ENCODE results near the gene FAM181B.
"Not testable (repeated sequence)": the region's sequence is repeated elsewhere in the genome, so short reads cannot be mapped to it uniquely, and the experiment has no call there.

The FAM181B gene

DNA sequence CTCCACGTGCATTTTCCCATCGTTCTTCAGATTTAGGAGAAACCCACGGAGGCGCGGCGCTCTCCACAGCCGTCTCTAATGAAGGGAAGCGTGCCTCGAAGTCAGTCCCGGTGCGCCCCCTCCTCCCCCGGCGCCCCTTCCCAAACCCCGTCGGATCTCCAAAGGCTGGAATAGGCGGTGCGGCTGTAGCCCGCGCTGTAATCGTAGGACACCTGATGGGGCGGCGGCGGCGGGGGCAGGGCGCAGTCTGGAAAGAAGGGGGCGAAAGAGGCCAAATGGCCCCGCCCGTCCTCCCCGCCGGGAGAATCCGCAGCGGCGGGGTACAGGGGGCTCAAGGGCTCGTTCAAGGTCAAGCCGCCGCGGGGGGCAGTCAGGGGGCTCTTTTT lies 1.3 kb downstream of the FAM181B start:
- FAIRE-seq: no peak

- no peak for FAIRE-seq
Observed at GRCh38 chr11:82731691-82732277, 1.9 kb downstream of the FAM181B start.

- FAIRE-seq: no peak
Observed at GRCh38 chr11:82730754-82731153, 2.9 kb downstream of the FAM181B start.

DNA sequence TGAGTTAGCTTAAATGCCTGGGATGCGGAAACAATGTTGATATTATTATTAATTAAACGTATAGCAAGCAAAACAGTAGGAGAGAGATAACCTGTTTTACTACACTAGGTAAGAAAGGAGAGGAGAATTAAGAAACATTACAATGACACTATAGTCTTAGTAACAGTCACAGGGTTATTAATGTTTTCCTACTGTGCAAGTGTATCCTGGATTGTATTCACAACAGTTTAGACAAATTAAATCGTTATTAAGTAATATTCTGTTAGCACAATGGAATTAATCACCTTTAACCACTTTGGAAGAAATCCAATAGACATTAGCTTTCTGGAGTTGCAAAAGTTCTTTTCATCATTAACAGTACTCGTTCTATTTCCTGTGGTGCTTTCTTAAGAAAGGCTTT lies 3.4 kb downstream of the FAM181B start:
- FAIRE-seq: no peak

DNA sequence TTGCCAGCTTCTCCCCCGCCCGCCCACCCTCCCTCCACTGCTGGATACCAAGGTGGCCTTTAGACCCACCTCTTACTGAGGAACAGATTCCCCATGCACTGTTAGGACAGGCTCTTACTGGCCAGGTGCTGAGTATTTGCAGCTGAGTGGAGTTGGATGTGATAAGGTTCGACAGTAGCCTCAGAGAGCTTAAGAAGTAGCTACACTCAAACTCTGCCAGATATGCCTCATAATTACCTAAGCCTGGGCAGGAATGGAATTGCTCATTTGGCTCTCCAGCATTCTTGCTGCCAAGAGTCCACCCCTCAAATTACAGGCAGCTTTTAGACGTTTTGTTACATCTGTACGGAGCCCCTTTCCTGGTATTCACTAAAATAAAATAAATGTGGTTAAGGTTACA lies 9.6 kb downstream of the FAM181B start:
- no peak for FAIRE-seq

DNA sequence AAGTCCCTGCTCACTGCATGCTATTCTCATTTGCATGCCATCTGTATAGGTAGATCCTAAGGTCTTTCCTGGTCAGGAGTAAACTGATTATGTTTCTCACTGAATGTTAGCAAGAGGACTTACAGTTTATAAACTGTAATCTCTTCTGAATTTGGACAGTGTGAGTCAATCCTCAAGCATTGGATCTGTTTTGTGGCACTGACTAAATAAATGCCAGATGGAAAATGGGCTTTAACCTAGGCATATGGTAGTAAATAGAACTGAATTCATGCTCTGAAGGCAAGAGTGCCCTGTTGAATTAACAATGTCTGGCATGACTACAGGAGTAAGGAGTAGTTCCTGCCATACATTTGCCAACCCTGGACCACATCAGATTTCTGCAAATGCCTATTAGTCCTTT lies 11.4 kb downstream of the FAM181B start:
- FAIRE-seq: no peak

GRCh38 chr11:82720267-82721065 lies 13.2 kb downstream of the FAM181B start:
- FAIRE-seq: no peak

DNA sequence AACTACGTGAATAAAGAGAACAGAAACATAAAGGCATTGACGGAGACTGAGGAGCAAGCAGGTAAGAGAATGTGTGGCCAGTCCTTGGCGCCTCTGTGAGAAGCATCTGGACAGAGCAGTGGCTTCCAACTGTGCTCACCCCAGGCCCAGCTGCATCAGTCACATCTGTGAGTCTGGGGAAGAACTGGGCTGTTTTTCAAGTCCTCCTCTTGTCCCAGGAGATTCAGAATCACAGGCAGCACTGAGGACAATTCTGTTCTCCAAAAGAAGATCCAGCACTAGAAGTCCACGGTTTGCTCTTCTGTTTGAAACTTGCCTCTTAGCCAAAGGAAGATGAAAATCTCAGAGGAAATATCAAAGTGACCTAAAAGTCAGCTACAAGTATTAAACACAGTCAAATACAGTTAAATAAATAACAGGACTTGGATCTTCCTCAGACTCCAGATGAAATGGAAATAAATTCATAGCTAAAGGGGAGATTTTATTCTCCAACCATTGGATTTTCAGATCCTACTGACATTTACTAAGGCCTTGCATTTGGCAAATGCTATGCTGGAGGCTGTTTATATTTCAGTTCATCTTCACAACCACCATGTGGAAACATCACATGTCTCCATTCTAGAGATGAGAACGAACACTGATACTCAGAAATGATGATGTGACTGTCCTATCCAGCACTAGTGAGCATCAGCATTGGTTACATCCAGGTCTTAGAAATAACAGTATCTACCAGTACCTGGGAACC lies 14.1 kb downstream of the FAM181B start:
- FAIRE-seq: no peak

- no peak for FAIRE-seq
Observed at GRCh38 chr11:82718821-82719220, 14.8 kb downstream of the FAM181B start.

DNA sequence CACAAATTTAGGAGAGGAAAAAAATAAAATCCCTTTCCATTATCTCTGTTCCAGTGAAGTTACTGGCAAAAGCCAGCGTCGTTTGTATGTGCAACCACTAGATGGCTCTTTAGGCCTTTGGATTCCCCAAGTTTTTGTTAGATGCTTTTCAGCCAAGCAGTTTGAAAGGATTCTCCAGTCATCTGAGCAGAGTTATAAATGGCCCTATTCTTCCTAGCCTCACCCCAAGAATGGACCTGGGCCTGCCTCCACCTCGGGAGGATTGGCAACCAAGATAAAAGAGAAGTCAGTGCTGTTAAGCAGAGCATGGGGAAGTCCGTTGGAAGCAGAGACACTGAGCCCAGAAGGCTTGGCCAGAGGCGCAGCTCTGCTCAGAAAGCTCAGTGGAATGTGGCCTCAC lies 15.4 kb downstream of the FAM181B start:
- FAIRE-seq: peak; percentile 97

DNA sequence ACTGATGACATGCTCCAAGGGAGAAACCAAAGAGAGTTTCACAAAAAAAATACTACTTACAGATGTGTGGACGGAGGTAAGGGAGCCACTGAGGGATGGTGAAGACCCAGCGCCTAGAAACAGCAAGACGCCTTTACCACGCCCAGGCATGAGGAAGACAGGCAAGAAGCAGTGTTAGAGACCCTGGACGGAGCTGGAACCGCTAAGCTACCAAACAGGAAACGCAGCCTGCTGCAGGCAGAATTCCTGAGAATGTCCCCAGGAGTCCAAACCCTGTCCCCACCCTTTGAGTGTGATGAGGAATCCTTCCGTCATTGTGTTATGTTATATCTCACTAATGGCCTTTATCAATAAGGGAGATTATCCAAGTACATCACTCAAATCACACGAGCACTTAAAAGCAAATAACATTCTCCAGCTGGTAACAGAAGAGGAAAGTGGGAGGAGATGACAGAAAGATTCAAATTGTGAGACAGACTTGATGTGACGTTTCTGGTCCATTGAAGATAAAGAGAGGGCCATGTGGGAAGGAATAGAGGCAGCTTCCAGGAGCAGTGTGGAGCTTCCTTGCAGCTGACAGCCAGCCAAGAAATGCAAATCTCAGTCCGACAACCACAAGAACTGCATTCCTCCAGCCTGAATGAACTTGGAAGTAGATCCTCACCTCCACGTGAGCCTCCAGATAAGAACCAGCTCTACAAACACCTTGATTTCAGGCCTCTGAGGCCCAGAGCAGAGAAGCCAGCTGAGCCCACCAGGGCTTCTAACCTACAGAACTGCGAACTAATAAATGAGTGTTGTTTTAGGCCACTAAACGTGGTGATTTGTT lies 19.1 kb downstream of the FAM181B start:
- FAIRE-seq: no peak

- FAIRE-seq: no peak
Observed at GRCh38 chr11:82711648-82712047, 22.0 kb downstream of the FAM181B start.

- no peak for FAIRE-seq
Observed at GRCh38 chr11:82703796-82704195, 29.9 kb downstream of the FAM181B start.

DNA sequence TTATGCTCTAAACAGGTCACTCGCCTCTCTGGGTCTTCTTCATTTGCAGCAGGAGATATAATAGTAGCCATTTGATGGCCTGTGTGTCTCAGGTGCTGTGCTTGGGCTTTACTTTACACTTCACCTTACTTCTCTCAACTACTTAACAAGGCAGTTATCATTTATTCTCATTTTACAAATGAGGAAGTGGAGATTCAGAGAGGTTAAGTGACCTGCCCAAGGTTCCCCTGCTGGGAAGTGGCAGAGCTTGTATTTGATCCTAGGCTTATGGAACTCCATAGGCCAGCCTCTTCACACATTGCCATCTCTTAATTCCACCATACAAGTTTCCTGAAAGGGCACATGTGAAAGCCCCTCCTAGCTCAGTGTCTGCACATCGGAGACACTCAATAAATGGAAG lies 30.4 kb downstream of the FAM181B start:
- FAIRE-seq: no peak

- FAIRE-seq: no peak
Observed at GRCh38 chr11:82701847-82702520, 31.7 kb downstream of the FAM181B start.

- no peak for FAIRE-seq
Observed at GRCh38 chr11:82698576-82699352, 34.9 kb downstream of the FAM181B start.

DNA sequence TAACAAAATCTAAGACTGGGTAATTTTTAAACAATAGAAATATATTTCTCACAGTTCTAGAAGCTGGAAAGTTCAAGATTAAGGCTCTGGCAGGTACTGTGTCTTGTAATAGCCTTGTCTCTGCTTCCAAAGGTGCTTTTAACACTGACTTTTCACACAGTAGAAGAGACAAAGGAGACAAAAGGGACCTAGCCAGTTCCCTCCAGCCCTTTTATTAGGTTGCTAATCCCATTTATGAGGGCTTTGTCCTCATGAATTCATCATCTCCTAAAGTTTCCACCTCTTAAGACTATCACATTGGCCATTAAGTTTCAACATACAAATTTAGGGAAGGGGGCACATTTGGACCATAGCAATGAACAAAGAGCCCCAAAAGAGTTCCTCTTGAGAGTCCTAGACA lies 40.7 kb downstream of the FAM181B start:
- no peak for FAIRE-seq

GRCh38 chr11:82689347-82689746 lies 44.3 kb downstream of the FAM181B start:
- FAIRE-seq: not testable (repeated sequence)

GRCh38 chr11:82686211-82686610 lies 47.5 kb downstream of the FAM181B start:
- no peak for FAIRE-seq

GRCh38 chr11:82683029-82683428 lies 50.6 kb downstream of the FAM181B start:
- FAIRE-seq: no peak

- FAIRE-seq: peak; percentile 61
Observed at GRCh38 chr11:82682003-82682751, 51.5 kb downstream of the FAM181B start.

Measured in islet of Langerhans (tissue), 1 donor.